Measurements from ENCODE around the gene DTL.

GRCh38 chr1:212007886-212008285, 27.7 kb upstream of the DTL start:
- TF ChIP-seq MAX (IDR thresholded peaks at IDR 0.05), result no peak
- no peak for TF ChIP-seq YY1 (IDR thresholded peaks at IDR 0.05; ENCODE audit: low read depth)
- TF ChIP-seq USF1 (IDR thresholded peaks at IDR 0.05), result no peak
- no peak for TF ChIP-seq TEAD4 (IDR thresholded peaks at IDR 0.05)
- no peak for TF ChIP-seq EP300 (IDR thresholded peaks at IDR 0.05; ENCODE audit: borderline replicate concordance)
- TF ChIP-seq ZBTB7A (IDR thresholded peaks at IDR 0.05; ENCODE audit: low read depth), result no peak
- no peak for TF ChIP-seq TCF12 (IDR thresholded peaks at IDR 0.05; ENCODE audit: low read depth)
- no peak for TF ChIP-seq RAD21 (IDR thresholded peaks at IDR 0.05; ENCODE audit: low read depth)
- no peak for TF ChIP-seq REST (IDR thresholded peaks at IDR 0.05; ENCODE audit: low read depth)
- no peak for TF ChIP-seq CEBPB (IDR thresholded peaks at IDR 0.05)
